Prostate gland (tissue), 2 donors: ENCODE data around the gene DACT2.
"Not testable (repeated sequence)": the region's sequence is repeated elsewhere in the genome, so short reads cannot be mapped to it uniquely, and the experiment has no call there.

Experiments
- CTCF ChIP-seq, 4 experiments: fragments of 200-600 bp in 2 of 4; fragments of 450-650 bp in 2 of 4; sonication (generic) in 2 of 4; IDR thresholded peaks; 1 replicate in 3 of 4; 2 replicates in 1 of 4; pipeline ENCODE4 v1.5.1; 2016 to 2019; ENCODE audit warnings: antibody characterized with exemption in 4 of 4, mild to moderate bottlenecking in 2 of 4, moderate library complexity in 2 of 4
- POLR2A ChIP-seq: fragments of 450-650 bp; IDR thresholded peaks from one replicate; pipeline ENCODE4 v1.6.1; 2016; ENCODE audit warnings: antibody characterized with exemption, mild to moderate bottlenecking
- POLR2AphosphoS5 ChIP-seq: sonication (generic); formaldehyde crosslinking; IDR thresholded peaks from one replicate; pipeline ENCODE4 v1.6.1; 2017; ENCODE audit warnings: antibody characterized with exemption

GRCh38 chr6:168312125-168312507 is 7.5 kb downstream of the DACT2 start:
- TF ChIP-seq CTCF (IDR thresholded peaks at IDR 0.05); POLR2AphosphoS5; POLR2A: not testable (repeated sequence)
